Measurements from ENCODE around the gene MARK4.
"Not testable (repeated sequence)": the region's sequence is repeated elsewhere in the genome, so short reads cannot be mapped to it uniquely, and the experiment has no call there.

MARK4 gene

DNA sequence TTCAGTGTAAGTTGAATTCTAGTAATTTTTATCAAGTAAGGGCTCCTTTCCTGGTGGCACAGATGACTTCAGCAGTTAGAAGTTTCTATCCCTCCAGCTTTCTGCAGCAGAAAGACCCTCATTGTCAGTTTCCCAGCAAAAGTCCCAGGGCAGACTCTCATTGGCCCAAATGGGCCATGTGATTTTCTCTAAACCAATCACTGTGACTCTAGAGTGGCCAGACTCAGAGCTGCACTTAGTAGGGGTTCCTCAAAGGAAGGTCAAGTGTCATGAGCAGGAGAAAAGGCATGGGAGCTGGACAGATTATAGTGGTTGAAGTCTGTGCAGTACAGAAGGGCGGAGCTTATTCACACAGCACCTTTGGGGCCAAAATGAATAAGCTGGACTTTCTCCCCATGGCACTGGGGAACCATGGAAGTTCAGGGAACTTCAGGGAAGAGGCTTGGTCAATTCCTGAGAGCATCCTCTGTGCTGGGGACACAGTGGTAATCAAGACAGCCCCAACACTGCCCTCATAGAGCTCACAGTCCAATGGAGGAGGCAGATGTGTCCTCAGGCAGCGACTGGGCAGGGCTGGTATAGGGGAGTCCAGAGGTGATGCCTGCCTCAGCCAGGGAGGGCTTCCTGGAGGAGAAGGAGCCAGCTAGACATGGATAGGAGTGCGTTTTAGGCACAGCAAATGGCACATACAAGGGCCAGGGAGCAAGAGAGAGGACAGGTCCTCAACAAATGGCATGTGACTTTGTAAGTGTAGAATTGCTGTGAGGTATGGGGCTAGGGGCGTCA is 53.3 kb downstream of the MARK4 start:
- DNase-seq (ENCODE audit: low read depth in 1 of 2, low spot score in 1 of 2): no peak

DNA sequence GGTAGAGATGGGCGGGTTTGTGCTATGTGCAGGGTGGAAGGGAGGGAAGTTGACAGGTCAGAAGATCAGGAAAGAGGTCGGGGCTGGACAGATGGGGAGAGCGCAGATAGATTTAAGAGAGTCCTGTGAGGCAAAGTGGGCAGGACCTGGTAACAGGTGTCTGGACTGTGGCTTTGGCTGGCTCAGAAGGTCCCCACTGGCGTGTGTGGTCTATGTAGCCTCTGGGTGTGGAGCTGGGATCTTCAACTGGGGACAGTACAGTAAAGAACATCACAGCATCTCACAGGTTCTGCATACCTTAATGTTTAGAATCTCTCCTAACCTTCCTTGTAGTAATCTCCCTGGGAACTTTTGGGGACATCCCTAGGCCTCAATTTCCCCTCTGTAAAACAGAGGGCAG is 53.9 kb downstream of the MARK4 start:
- DNase-seq (ENCODE audit: low read depth in 1 of 2, low spot score in 1 of 2): no peak

DNA sequence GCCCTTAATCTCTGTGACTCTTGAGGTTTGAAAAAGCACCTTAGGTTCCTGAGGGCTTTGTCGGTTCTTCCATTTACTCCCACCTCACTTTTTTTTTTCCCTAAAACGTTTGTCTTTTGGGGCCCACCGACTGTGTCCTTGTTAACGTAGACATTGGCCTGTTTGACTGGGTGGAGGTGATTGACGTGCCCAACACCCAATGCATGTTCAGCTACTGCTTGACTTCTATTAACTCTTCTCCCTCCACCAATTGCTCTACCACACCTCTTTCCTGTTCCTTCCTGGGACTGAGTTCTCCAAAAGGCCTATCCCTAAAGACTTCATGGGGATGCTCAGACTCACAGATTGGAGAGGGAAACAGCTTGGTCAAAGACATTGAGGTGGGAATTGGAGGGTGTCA is 54.4 kb downstream of the MARK4 start:
- DNase-seq (ENCODE audit: low read depth in 1 of 2, low spot score in 1 of 2): no peak

DNA sequence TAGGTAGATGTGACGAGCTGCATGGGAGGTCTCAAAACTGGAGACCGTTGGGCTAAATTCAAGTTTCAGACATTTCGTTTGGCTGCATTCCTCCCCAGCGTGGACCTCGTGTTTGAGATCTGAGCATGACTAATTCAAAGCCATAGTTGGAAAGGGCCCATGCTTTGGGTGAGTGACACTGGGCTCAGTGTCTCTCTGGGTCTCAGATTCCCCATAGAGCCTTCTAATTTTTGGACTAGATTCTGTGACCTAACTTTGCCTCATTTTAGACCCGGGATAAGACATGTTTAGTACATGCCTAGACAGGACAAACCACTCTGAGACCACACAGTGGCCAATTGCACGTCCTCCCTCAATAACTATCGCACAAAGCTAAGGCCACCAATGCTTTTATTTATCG is 55.0 kb downstream of the MARK4 start:
- DNase-seq (ENCODE audit: low read depth in 1 of 2, low spot score in 1 of 2): no peak

DNA sequence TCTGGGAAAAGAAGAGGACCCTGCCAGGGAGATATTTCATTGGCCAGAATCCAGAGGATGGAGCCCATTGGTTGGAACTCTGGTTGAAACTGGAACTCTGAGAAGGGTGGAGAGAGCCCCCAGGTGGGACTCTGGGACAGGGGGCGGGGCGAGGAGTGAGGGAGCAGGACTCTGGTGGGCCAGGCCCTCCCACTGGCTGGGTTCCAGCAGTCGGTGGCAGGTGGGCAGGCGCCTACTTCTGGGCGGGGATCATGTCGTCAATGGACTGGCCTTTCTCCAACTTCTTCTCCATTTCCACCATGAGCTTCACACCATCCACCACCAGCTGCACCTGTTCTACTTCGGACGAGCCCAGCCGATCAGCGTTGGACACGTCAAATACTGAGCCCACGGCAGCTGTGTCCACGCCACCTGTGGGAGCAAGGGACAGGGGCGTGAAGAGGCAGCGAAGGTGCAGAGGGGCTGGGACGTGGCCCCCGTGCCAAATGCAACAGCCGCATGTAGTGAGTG is 55.5 kb downstream of the MARK4 start:
- no peak for DNase-seq (ENCODE audit: low read depth in 1 of 2, low spot score in 1 of 2)

DNA sequence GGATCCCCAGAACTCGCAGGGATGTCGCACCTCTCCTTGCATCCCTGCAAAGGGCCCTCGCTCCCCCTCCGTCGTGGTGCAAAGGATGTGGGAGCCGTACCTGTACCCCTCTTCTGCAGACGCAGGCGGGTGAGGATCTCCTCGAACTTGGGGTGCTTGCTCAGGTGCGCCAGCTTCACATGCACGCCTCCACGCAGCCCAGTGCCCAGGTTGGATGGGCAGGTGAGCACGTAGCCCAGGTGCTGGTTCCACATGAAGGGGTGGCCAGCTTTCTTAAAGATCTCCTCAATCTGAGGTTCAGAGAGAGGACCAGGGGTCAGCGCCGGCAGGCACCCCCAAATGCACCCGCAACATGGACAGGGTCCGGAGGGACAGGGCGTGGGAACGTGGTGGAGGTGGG is 56.3 kb downstream of the MARK4 start:
- no peak for DNase-seq (ENCODE audit: low read depth in 1 of 2, low spot score in 1 of 2)

DNA sequence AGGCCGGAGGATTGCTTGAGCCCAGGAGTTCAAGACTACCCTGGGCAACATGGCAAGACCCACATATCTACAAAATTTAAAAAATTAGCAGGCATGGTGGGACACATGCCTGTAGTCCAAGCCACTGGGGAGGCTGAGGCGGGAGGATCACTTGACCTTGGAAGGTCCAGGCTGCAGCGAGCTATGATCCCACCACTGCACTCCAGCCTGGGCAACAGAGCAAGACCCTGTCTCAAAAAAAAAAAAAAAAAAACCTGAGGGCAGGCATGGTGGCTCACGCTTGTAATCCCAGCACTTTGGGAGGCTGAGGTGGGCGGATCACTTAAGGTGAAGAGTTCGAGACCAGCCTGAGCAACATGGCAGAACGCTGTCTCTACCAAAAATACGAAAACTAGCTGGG is 58.3 kb downstream of the MARK4 start:
- DNase-seq (ENCODE audit: low read depth in 1 of 2, low spot score in 1 of 2): not testable (repeated sequence)

DNA sequence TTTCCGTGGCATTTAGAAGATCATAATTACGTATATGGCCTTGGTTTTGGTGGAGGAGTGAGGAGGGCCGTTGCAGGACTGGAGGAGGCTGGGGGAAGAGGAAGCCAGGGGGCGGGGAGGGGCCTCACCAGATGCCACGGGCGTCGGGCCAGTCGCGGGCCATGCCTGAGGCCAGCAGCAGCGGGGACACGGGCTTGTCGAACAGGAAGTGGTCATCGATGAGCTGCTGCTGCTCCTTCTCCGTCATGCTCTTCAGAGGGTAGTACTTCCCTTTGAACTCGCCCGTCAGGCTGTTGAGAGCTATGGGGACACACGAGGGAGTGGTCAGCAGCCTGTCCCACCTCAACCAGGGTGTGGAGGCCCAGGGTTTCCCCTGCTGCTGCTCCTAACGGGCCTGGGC is 60.5 kb downstream of the MARK4 start:
- DNase-seq (ENCODE audit: low read depth in 1 of 2, low spot score in 1 of 2): no peak

DNA sequence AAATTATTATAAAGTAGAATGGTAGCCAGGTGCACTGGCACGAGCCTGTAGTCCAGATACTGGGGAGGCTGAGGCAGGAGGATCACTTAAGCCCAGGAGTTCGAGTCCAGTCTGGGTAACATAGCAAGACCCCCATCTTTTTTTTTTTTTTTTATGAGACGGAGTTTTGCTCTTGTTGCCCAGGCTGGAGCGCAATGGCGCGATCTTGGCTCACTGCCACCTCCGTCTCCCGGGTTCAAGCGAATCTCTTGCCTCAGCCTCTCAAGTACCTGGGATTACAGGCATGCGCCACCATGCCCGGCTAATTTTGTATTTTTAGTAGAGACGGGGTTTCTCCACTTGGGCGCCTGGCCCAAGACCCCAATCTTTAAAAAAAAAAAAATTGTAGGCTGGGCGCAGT is 61.2 kb downstream of the MARK4 start:
- not testable (repeated sequence) for DNase-seq (ENCODE audit: low read depth in 1 of 2, low spot score in 1 of 2)

DNA sequence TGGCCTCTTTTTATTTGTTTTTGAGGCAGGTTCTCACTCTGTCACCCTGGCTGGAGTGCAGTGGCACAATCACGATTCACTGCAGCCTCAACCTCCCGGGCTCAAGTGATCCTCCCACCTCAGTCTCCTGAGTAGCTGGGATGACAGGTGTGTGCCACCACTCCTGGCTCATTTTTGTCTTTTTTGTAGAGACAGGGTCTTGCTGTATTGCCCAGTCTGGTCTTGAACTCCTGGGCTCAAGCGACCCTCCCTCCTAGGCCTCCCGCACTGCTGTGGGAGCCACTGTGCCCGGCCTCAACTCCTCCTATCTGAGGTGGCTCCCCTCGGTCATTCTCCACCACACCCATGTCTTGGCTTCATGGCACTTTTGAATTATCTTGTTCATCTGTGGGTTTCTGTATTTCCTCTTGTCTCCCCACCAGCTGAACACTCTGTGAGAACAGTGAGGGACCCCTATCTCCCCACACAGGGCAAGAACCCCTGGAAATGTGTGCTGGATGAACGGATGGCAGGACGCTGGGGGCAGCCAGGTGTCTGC is 63.7 kb downstream of the MARK4 start:
- DNase-seq (ENCODE audit: low read depth in 1 of 2, low spot score in 1 of 2): no peak

DNA sequence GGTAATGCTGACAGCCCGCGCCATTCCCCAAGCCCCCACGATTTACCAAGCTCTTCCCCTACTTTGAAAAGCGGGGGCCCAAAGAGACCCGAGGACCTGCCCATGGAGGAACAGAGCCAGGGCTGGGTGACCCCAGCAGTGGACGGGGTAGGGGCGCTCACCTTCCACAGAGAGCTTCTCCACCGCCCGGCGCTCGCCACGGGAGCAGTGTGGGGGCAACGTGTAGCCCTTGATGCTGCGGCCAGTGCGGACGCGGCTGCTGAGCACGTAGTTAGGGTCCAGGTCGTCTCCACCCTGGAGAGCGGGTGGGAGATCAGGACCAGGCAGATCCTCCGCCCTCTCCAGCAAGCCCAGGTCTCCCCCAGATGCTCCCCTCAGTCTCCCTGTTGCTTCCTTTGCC is 64.2 kb downstream of the MARK4 start:
- no peak for DNase-seq (ENCODE audit: low read depth in 1 of 2, low spot score in 1 of 2)

DNA sequence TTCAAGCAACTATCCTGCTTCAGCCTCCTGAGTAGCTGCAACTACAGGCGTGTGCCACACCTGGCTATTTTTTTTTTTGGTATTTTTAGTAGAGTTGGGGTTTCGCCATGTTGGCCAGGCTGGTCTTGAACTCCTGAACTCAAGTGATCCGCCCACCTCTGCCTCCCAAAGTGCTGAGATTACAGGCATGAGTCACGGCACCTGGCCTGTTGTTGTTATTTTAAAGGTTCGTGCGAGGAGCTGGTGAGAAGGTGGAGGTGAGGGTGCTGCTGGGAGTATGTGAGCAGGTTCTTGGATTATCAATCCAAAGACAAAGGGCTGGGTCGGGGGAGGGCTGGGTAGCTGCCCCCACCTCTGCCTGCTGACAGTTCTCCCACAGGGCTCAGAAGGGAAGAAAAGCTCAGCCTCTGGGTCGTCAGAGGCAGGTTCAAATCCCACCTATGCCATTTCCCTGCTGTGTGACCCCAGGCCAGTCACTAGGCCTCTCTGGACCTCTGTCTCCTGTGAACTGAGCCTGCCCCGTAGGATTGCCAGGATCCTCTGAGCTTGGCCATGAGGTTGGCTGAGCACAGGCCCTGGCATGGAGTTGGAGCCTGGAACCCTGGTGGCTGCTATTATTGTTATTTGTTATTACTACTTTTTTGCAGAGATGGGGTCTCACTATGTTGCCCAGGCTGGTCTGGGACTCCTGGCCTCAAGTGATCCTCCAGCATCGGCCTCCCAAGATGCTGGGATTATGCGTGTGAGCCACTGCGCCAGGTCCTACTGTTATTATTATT is 70.1 kb downstream of the MARK4 start:
- DNase-seq (ENCODE audit: low read depth in 1 of 2, low spot score in 1 of 2): no peak

DNA sequence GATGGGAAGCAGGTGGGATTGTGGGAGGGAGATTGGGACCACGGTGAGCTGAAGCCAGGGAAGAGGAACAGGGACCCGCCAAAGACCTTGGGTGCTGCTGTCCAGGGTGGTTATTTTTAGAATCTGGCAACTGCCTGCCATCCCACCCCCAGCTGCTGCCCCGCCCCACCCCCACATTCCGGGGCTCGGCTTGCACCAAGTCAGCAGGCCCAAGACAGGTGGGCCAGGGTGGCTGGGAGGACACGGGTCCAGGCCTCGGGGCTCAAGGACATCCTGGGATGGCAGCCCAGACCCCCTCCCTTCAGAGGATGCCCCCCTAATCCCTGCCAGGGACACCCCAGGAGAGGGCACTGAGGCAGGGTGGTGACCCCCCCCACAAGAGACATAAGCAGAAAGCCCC is 70.8 kb downstream of the MARK4 start:
- DNase-seq (ENCODE audit: low read depth in 1 of 2, low spot score in 1 of 2): no peak

DNA sequence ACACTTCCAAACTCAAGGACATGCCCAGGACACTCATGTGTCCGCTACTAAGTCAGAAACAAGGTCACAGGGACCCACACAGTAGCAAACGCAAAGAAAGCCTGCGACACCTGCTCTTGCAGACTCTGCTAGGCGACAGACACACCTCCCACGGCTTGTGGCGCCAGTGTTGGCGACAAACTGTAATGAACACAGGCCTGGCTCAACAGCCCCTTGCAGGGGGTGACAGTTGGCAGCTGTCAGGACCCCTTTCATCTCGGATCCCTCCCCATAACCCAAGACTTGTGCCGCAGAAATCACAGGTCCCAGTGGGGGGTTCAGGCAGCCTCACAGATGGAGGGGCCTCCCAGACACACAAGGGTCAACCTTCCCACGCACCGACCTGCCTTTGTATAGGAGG is 71.2 kb downstream of the MARK4 start:
- DNase-seq (ENCODE audit: low read depth in 1 of 2, low spot score in 1 of 2): no peak

DNA sequence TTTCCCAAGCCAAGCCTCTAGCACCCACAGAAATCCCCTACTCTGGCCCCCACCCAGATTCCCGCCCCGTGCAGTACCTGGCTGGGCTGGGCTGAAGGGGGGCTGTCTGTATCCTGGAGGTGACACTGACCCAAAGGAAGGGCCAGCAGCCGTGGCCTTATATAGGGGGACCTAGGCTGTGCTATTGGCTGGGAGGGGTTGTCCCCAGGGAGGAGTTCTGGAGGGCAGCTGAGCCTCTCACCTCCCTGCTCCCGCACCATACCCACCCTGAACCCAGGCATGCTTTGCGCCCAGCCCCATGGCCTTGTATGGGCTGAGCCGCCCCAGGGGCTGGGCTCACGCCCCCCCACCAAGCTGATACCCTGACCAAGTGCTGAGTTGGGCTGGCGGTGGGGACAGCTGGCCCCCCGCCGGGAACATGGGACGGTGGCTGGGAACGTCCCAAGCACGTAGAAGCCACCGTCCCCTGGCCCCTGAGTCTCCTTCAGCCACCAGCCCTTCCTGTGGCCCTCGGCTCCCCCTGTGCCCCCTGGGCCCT is 71.7 kb downstream of the MARK4 start, which contains the start of gene CKM:
TSS of gene CKM (minus strand) at position 132 of the 538 bp plus-strand sequence. CDS start 3,162 bp downstream, outside the sequence.
- no peak for DNase-seq (ENCODE audit: low read depth in 1 of 2, low spot score in 1 of 2)

DNA sequence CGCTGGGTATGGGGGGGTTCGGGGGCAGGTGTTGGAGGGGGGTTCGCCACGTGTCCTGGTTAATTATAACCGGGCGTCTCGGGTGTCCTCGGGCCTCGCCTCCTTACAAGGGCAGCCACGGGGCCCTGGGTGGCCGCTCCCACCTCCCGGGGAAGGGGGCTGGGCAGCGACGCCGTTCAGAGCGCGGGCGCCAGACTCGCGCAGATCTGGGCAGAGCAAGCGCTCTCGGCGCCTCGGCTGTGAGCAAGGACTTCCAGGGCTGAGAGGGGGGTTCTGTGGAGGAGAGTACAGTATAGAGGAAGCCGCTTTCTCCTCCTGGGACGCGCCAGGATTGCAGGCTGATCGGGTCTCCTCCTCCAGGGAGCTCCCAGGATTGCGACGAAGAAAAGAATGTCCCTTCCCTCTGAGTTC is 72.6 kb downstream of the MARK4 start:
- DNase-seq (ENCODE audit: low read depth in 1 of 2, low spot score in 1 of 2): no peak

DNA sequence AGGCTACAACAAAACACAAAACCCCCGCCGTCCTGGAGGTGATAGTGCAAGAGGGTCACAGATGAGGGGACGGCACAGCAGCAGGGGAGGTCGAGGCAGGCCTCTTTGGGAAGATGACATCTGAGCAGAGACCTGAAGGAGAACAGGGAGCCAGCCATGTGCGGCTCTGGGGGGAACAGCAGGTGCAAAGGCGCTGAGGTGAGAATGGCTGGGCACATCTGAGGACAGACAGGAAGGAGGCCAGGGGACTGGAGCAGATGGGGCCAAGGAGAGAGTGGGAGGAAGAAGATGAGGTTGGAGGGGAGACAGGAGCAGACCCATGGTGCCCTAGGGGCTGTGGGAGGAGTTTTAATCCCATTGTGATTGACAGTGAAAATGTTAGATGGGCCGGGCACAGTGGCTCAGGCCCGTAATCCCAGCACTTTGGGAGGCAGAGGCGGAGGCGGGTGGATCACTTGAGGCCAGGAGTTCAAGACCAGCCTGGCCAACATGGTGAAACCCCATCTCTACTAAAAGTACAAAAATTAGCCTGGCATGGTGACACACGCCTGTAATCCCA is 73.4 kb downstream of the MARK4 start:
- no peak for DNase-seq (ENCODE audit: low read depth in 1 of 2, low spot score in 1 of 2)

DNA sequence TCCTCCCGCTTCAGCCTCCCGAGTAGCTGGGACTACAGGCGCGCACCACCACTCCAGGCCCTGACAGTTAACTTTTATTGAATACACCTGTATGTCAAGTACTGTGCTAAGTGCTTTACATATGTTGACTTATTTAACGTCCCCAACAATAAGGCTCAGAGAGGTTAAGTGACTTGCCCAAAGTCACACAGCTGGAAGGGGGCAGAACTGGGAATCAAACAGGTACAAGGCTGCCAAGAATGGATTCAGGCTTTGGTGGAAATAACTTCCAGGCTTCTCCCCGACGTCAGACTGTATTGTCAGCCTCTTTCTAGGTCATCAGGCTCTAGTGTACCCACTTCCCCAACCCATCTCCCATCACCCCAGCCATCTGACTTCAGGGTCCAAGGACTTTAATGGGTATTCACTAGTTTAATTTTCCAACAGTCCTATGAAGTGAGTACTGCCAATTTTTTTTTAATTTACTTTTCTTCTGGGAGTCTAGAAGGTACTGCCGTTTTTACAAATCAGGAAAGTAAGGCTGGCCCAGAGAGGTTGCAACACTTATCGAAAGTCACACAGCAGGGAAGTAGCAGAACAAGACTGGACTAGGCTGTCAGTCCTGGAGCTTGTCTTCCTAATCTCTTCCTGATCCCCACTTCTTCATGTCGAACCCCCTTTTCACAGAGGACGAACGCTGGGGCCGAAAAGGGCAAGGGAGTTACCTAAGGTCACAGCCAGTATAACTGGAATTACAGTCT is 76.5 kb downstream of the MARK4 start:
- DNase-seq (ENCODE audit: low read depth in 1 of 2, low spot score in 1 of 2): no peak

DNA sequence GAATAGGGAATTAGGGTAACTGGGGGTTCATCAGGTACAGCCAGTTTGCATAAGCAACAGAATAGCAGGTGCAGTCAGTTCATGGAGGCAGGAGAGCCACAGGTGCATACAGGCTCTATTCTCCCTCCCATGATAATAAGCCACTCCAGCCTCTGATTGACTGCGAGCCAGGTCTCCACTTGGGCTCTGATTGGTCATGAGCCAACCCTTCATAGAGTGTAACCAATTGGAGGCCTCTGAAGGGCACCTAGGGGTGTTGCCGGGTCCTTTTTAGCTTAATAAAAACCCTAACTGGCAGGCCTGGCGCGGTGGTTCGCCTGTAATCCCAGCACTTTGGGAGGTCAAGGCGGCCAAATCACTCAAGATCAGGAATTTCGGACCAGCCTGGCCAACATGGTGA is 80.3 kb downstream of the MARK4 start:
- DNase-seq (ENCODE audit: low read depth in 1 of 2, low spot score in 1 of 2): no peak

DNA sequence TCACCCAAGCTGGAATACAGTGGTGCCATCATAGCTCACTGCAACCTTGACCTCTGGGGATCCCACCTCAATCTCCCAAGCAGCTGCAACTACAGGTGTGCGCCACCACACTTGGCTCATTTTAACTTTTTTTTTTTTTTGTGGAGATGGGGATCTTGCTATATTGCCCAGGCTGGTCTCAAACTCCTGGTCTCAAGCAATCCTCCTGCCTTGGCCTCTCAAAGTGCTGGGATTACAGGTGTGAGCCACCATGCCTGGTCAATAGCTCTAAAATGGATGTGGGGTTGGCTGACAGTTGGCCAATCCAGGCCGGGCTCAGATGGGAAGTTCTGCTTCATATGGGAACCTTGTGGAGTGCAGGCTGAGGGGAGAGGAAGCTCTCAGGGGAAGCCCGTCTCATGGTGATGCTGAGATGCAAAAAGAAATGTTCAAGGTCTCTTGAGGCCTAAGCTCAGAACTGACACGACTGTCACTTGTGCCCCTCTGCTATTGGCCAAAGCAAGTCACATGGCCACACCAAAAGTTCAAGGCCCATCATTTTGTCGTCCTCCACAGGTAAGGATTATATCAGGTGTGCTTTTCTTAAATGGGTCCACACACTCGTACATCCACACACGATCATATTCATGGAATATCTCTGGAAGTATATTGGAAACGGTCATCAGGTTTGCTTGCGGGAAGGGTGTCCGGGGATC is 82.7 kb downstream of the MARK4 start:
- no peak for DNase-seq (ENCODE audit: low read depth in 1 of 2, low spot score in 1 of 2)

All from stimulated activated CD4-positive, alpha-beta T cell treated with anti-CD3 and anti-CD28 coated beads, Interleukin-15, amount 100 ng/mL, for 1 hour (primary cell).